Kidney epithelial cell (primary cell): Measurements from ENCODE around the gene PPP2R2C. TPM values are rescaled to one million over a fixed set of nuclear protein-coding genes. Genes with fewer than 3 reads are reported as not detected.

Source experiments
- DNase-seq: peaks from one replicate; pipeline ENCODE4 v3.0.0-alpha.2; 2010; ENCODE audit warnings: low read depth
- H3K27me3 ChIP-seq: 2 replicates; pipeline ENCODE4 v1.6.0; 2011; ENCODE audit warnings: low read length; ENCODE audit not compliant: control insufficient read depth, insufficient read depth
- H3K36me3 ChIP-seq: 2 replicates; pipeline ENCODE4 v1.5.1; 2011; ENCODE audit warnings: low read length; ENCODE audit not compliant: control insufficient read depth, insufficient read depth
- H3K4me3 ChIP-seq: 2 replicates; pipeline ENCODE4 v1.5.1; 2011; ENCODE audit warnings: low read depth, mild to moderate bottlenecking, control low read depth, low read length
- total RNA-seq: library from RNA; depleted of rRNA; stranded (reverse); fragments of >200 nt; gene quantifications from 2 replicates; pipeline ENCODE4 v1.2.3, GENCODE V29; 2015
- TF ChIP-seq, protein P1 (sequence below): IDR thresholded peaks from 2 replicates; pipeline ENCODE4 v1.5.1; 2011; ENCODE audit warnings: mild to moderate bottlenecking, moderate library complexity, low read length, control low read depth, inconsistent platforms; ENCODE audit not compliant: insufficient read depth, poor library complexity, severe bottlenecking

The PPP2R2C gene
- total RNA-seq, 1 donor from 2014 or later = not detected

GRCh38 chr4:6339818-6340445 lies 132.5 kb downstream of the PPP2R2C start:
- H3K36me3 ChIP-seq = no peaks in the 10 kb centered on the region
- TF ChIP-seq, protein P1, sequence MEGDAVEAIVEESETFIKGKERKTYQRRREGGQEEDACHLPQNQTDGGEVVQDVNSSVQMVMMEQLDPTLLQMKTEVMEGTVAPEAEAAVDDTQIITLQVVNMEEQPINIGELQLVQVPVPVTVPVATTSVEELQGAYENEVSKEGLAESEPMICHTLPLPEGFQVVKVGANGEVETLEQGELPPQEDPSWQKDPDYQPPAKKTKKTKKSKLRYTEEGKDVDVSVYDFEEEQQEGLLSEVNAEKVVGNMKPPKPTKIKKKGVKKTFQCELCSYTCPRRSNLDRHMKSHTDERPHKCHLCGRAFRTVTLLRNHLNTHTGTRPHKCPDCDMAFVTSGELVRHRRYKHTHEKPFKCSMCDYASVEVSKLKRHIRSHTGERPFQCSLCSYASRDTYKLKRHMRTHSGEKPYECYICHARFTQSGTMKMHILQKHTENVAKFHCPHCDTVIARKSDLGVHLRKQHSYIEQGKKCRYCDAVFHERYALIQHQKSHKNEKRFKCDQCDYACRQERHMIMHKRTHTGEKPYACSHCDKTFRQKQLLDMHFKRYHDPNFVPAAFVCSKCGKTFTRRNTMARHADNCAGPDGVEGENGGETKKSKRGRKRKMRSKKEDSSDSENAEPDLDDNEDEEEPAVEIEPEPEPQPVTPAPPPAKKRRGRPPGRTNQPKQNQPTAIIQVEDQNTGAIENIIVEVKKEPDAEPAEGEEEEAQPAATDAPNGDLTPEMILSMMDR = no peak
- H3K27me3 ChIP-seq = peaks cover 20% of the 10 kb centered on the region
- DNase-seq = no peak
- no peak overlapping the region for H3K4me3 ChIP-seq

DNA sequence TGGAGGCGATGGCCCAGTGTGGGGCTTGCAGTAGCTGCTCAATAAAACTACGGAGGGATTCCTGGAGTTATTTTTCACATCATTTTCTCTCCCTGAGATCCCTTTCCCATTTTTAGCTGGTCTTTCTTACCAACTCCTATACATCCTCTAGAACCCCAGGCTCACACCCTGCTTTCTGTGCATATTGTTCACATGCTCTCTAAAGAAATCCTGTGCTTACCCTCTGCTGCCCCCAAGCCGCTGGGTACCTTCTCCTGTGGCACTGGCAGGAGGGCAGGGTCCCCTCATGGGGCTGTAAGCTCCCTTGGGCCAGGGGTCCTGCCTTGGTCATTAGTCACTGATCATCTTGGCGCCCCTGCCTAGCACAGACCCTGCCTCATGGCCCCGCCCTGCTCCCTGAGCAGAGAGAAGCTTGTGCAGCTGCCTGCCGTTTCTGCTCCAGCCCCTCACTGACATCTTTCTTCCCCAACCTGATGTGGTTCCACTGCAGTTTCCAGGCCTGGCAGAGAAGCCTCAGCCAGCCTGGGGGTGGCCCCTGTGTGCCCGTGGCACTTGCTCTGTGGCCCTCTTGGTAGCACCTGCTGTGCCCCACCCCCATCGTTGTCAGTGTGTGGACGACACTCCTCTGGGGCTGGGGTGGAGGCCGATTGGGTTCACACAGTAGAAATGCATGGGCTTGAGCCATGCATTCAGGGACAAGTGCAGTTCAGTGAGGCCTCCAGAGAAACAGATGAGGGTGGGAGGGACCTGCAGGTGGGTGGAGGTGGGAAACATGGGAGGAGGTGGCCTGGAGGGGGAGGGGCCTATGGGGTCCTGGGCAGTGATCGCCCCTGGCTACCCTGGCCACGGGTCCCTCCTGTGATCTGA lies 133.2 kb downstream of the PPP2R2C start:
- H3K4me3 ChIP-seq = no peak overlapping the region
- H3K36me3 ChIP-seq = no peaks in the 10 kb centered on the region
- H3K27me3 ChIP-seq = peaks cover 20% of the 10 kb centered on the region
- TF ChIP-seq, protein P1 = no peak
- no peak for DNase-seq

GRCh38 chr4:6338175-6338950 lies 134.1 kb downstream of the PPP2R2C start:
- TF ChIP-seq, protein P1 = no peak

GRCh38 chr4:6337331-6337935 lies 135.0 kb downstream of the PPP2R2C start:
- Histone ChIP-seq H3K27me3 (peaks cover 20% of the 10 kb centered on the region), H3K36me3 (no peaks in the 10 kb centered on the region), H3K4me3 (no peak overlapping the region)
- TF ChIP-seq, protein P1 = no peak
- no peak for DNase-seq

More at GRCh38 chr4:6338175-6338950, 134.1 kb downstream of the PPP2R2C start:
- Histone ChIP-seq H3K4me3 (no peak overlapping the region), H3K27me3 (peaks cover 20% of the 10 kb centered on the region), H3K36me3 (no peaks in the 10 kb centered on the region)
- DNase-seq = no peak

- Histone ChIP-seq H3K36me3 (no peaks in the 10 kb centered on the region), H3K4me3 (no peak overlapping the region), H3K27me3 (peaks cover 20% of the 10 kb centered on the region)
- DNase-seq = no peak
- TF ChIP-seq, protein P1 = no peak
These were observed 136.2 kb downstream of the PPP2R2C start for GRCh38 chr4:6336166-6336565.
